ENCODE data around the gene RASA4B.

RASA4B gene

GRCh38 chr7:102454468-102454867, 63.1 kb downstream of the RASA4B start:
- DNase-seq (ENCODE audit: low read depth in 4 of 4, low spot score in 1 of 4): no peak

GRCh38 chr7:102453319-102453718, 64.3 kb downstream of the RASA4B start:
- DNase-seq (ENCODE audit: low read depth in 4 of 4, low spot score in 1 of 4): no peak

GRCh38 chr7:102452451-102452850, 65.1 kb downstream of the RASA4B start:
- DNase-seq (ENCODE audit: low read depth in 4 of 4, low spot score in 1 of 4): no peak

- no peak for DNase-seq (ENCODE audit: low read depth in 4 of 4, low spot score in 1 of 4)
Observed at GRCh38 chr7:102451371-102452054, 66.1 kb downstream of the RASA4B start.

- no peak for DNase-seq (ENCODE audit: low read depth in 4 of 4, low spot score in 1 of 4)
Observed at GRCh38 chr7:102450242-102450641, 67.3 kb downstream of the RASA4B start.

- no peak for DNase-seq (ENCODE audit: low read depth in 4 of 4, low spot score in 1 of 4)
Observed at GRCh38 chr7:102449136-102449535, 68.4 kb downstream of the RASA4B start.

- no peak for DNase-seq (ENCODE audit: low read depth in 4 of 4, low spot score in 1 of 4)
Observed at GRCh38 chr7:102447311-102447710, 70.3 kb downstream of the RASA4B start.

GRCh38 chr7:102446387-102447156, 71.0 kb downstream of the RASA4B start:
- no peak for DNase-seq (ENCODE audit: low read depth in 4 of 4, low spot score in 1 of 4)

GRCh38 chr7:102445674-102446071, 71.9 kb downstream of the RASA4B start:
- DNase-seq (ENCODE audit: low read depth in 4 of 4, low spot score in 1 of 4): no peak

GRCh38 chr7:102444961-102445673, 72.5 kb downstream of the RASA4B start:
- no peak for DNase-seq (ENCODE audit: low read depth in 4 of 4, low spot score in 1 of 4)

- no peak for DNase-seq (ENCODE audit: low read depth in 4 of 4, low spot score in 1 of 4)
Observed at GRCh38 chr7:102439963-102440795, 77.4 kb downstream of the RASA4B start.

GRCh38 chr7:102436118-102436517, 81.5 kb downstream of the RASA4B start:
- DNase-seq (ENCODE audit: low read depth in 4 of 4, low spot score in 1 of 4): no peak

- no peak for DNase-seq (ENCODE audit: low read depth in 4 of 4, low spot score in 1 of 4)
Observed at GRCh38 chr7:102434039-102434486, 83.5 kb downstream of the RASA4B start.

GRCh38 chr7:102433219-102434038, 84.1 kb downstream of the RASA4B start, which contains the start of gene ORAI2:
Gene ORAI2, plus strand, starts transcription at chr7:102433575. Its CDS starts 5,382 bp downstream, at chr7:102438957.
- peak; percentile 64 to 82 (median 76) for DNase-seq (ENCODE audit: low read depth in 4 of 4, low spot score in 1 of 4)

All from stimulated activated CD4-positive, alpha-beta T cell treated with anti-CD3 and anti-CD28 coated beads, Interleukin-1b, Interleukin-23, amount 100 ng/mL, for 24 hours (primary cell).